NCI-H69 (cell line): Measurements from ENCODE around the gene TFEC.
A peak's percentile ranks its signal among the peaks of the same experiment; 100 is the strongest.

Experiments
- DNase-seq: peaks from one replicate; lab custom pipeline; 2025; lab: John Stamatoyannopoulos, UW

The TFEC gene

GRCh38 chr7:115924411-115924810 is 106.2 kb downstream of the TFEC start:
- DNase-seq = no peak

- no peak for DNase-seq
These were observed 110.2 kb downstream of the TFEC start for GRCh38 chr7:115920367-115920766.

GRCh38 chr7:115914951-115915350 is 115.6 kb downstream of the TFEC start:
- no peak for DNase-seq

GRCh38 chr7:115911465-115911864 is 119.1 kb downstream of the TFEC start:
- DNase-seq = peak; percentile 60

- peak; percentile 93 for DNase-seq
These were observed 119.9 kb downstream of the TFEC start for GRCh38 chr7:115910541-115911164.

GRCh38 chr7:115906731-115907130 is 123.8 kb downstream of the TFEC start:
- peak; percentile 59 for DNase-seq

GRCh38 chr7:115889669-115889984 is 140.9 kb downstream of the TFEC start:
- no peak for DNase-seq

GRCh38 chr7:115888981-115889668 is 141.4 kb downstream of the TFEC start:
- peak; percentile 20 for DNase-seq

GRCh38 chr7:115885550-115885949 is 145.0 kb downstream of the TFEC start:
- DNase-seq = no peak
